ENCODE data around the gene NUP210.

- TF ChIP-seq POLR2AphosphoS5 (IDR thresholded peaks at IDR 0.05; ENCODE audit: borderline replicate concordance, low read depth, low read length) (no peak), EZH2 (IDR thresholded peaks at IDR 0.05) (no peak)
Observed at GRCh38 chr3:13322324-13322723, 97.8 kb downstream of the NUP210 start.

Data from SK-N-MC (cell line).